C4-2B (cell line): Measurements from ENCODE around the gene CHCHD1.

ENCODE experiments used
- ZFX ChIP-seq: fragments of 450-650 bp; IDR thresholded peaks from 2 replicates; pipeline ENCODE4 v1.6.1; 2017
- TF ChIP-seq, protein P1 (sequence below): fragments of 450-650 bp; conservative IDR thresholded peaks from 2 replicates; pipeline ENCODE4 v1.5.1; 2017; ENCODE audit warnings: mild to moderate bottlenecking

GRCh38 chr10:73769396-73769795 is 12.5 kb upstream of the CHCHD1 start:
- TF ChIP-seq, protein P1, sequence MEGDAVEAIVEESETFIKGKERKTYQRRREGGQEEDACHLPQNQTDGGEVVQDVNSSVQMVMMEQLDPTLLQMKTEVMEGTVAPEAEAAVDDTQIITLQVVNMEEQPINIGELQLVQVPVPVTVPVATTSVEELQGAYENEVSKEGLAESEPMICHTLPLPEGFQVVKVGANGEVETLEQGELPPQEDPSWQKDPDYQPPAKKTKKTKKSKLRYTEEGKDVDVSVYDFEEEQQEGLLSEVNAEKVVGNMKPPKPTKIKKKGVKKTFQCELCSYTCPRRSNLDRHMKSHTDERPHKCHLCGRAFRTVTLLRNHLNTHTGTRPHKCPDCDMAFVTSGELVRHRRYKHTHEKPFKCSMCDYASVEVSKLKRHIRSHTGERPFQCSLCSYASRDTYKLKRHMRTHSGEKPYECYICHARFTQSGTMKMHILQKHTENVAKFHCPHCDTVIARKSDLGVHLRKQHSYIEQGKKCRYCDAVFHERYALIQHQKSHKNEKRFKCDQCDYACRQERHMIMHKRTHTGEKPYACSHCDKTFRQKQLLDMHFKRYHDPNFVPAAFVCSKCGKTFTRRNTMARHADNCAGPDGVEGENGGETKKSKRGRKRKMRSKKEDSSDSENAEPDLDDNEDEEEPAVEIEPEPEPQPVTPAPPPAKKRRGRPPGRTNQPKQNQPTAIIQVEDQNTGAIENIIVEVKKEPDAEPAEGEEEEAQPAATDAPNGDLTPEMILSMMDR = no peak
- TF ChIP-seq ZFX = no peak
